ENCODE results near the gene MOB1A. TPM values are rescaled to one million over a fixed set of nuclear protein-coding genes. Genes with fewer than 3 reads are reported as not detected.
A peak's percentile ranks its signal among the peaks of the same experiment; 100 is the strongest.

The MOB1A gene
- total RNA-seq, 1 experiment from 2014 or later, result 92.6 TPM

DNA sequence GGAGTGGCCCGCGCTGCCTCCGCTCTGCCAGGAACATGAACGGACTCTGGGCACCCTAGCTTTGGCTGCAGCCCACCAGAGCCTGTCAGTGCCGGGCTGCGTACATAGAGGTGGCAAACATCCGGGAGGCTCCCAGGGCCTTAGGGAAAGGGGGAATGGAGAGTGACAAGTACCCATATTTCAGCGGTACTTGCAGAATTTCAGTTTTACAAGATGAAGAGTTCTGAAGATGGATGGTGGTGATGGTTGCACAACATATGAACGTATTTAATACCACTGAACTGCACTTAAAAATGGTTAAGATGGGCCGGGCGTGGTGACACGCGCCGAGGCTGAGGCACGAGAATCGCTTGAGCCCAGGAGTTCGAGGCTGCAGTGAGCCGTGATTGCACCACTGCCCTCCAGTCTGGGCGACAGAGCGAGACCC is 20.6 kb upstream of the MOB1A start:
- peak overlapping the region; percentile 94 for H3K4me3 Mint-ChIP-seq (ENCODE audit: unreplicated experiment)
- TF ChIP-seq, protein P1, sequence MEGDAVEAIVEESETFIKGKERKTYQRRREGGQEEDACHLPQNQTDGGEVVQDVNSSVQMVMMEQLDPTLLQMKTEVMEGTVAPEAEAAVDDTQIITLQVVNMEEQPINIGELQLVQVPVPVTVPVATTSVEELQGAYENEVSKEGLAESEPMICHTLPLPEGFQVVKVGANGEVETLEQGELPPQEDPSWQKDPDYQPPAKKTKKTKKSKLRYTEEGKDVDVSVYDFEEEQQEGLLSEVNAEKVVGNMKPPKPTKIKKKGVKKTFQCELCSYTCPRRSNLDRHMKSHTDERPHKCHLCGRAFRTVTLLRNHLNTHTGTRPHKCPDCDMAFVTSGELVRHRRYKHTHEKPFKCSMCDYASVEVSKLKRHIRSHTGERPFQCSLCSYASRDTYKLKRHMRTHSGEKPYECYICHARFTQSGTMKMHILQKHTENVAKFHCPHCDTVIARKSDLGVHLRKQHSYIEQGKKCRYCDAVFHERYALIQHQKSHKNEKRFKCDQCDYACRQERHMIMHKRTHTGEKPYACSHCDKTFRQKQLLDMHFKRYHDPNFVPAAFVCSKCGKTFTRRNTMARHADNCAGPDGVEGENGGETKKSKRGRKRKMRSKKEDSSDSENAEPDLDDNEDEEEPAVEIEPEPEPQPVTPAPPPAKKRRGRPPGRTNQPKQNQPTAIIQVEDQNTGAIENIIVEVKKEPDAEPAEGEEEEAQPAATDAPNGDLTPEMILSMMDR (IDR thresholded peaks at IDR 0.05; ENCODE audit: unreplicated experiment), result no peak
- no peaks in the 10 kb centered on the region for H3K27me3 Mint-ChIP-seq (ENCODE audit: insufficient read depth, unreplicated experiment)
- peaks cover 34% of the 10 kb centered on the region for H3K36me3 Mint-ChIP-seq (ENCODE audit: insufficient read depth, unreplicated experiment)
- BruUV-seq (replicated peaks), result no TSS peak
- ChIA-PET CTCF (interaction anchor here (0.6 to 1.7 kb wide), 5 partner anchors 19 to 1921 kb away, joined by 3 to 4 read pairs (median 4); no protein-coding TSS in a partner anchor), POLR2A (interaction anchor here (0.7 to 5.6 kb wide), 19 partner anchors 11 to 435 kb away, joined by 3 to 148 read pairs (median 4); partner anchors contain the start of genes BOLA3, MOB1A and STAMBP)
- peak overlapping the region; percentile 97 for H3K27ac Mint-ChIP-seq (ENCODE audit: low read depth, unreplicated experiment)
- intact Hi-C loops (cut with micrococcal nuclease), result loop anchor here (1.0 to 2.0 kb wide), 2 partner anchors 21 to 78 kb away; partner anchors contain the start of gene MOB1A
- peaks cover 31% of the 10 kb centered on the region for H3K4me1 Mint-ChIP-seq (ENCODE audit: insufficient read depth, unreplicated experiment)
- H3K9me3 Mint-ChIP-seq (ENCODE audit: unreplicated experiment), result no peaks in the 10 kb centered on the region
- no peak for DNase-seq (ENCODE audit: unreplicated experiment)

GRCh38 chr2:74198461-74199274 is 20.0 kb upstream of the MOB1A start, which contains the start of gene MTHFD2:
Gene MTHFD2, plus strand, starts transcription at chr2:74198615. Its CDS starts 27 bp downstream, at chr2:74198642.
- TF ChIP-seq, protein P1 (IDR thresholded peaks at IDR 0.05; ENCODE audit: unreplicated experiment), result peak; percentile 70
- Mint-ChIP-seq H3K4me1 (ENCODE audit: insufficient read depth, unreplicated experiment) (peaks cover 27% of the 10 kb centered on the region), H3K27ac (ENCODE audit: low read depth, unreplicated experiment) (peak within 1 kb of the TSS; percentile 97), H3K9me3 (ENCODE audit: unreplicated experiment) (no peaks in the 10 kb centered on the region), H3K36me3 (ENCODE audit: insufficient read depth, unreplicated experiment) (peaks cover 28% of the 10 kb centered on the region), H3K4me3 (ENCODE audit: unreplicated experiment) (peak within 1 kb of the TSS; percentile 94), H3K27me3 (ENCODE audit: insufficient read depth, unreplicated experiment) (no peaks in the 10 kb centered on the region)
- peak; percentile 99 for DNase-seq (ENCODE audit: unreplicated experiment)
- ChIA-PET POLR2A (interaction anchor here (0.9 to 5.6 kb wide), 16 partner anchors 9 to 370 kb away, joined by 3 to 148 read pairs (median 6); partner anchors contain the start of genes BOLA3, MOB1A and STAMBP), CTCF (interaction anchor here (0.6 to 1.7 kb wide), 8 partner anchors 9 to 1920 kb away, joined by 3 to 4 read pairs (median 3); no protein-coding TSS in a partner anchor)
- no TSS peak for BruUV-seq (replicated peaks)
- intact Hi-C loops (cut with micrococcal nuclease), result loop anchor here (1.0 to 2.0 kb wide), 3 partner anchors 10 to 78 kb away; partner anchors contain the start of gene MOB1A

GRCh38 chr2:74198023-74198460 is 19.4 kb upstream of the MOB1A start:
- BruUV-seq (replicated peaks), result TSS peak; percentile 66
- intact Hi-C loops (cut with micrococcal nuclease), result loop anchor here (1.0 to 2.0 kb wide), 2 partner anchors 10 to 77 kb away; no protein-coding TSS in a partner anchor

More at GRCh38 chr2:74198023-74198460, 19.4 kb upstream of the MOB1A start:
- Mint-ChIP-seq H3K36me3 (ENCODE audit: insufficient read depth, unreplicated experiment) (peaks cover 25% of the 10 kb centered on the region), H3K9me3 (ENCODE audit: unreplicated experiment) (no peaks in the 10 kb centered on the region), H3K27ac (ENCODE audit: low read depth, unreplicated experiment) (peak overlapping the region; percentile 97), H3K27me3 (ENCODE audit: insufficient read depth, unreplicated experiment) (no peaks in the 10 kb centered on the region), H3K4me1 (ENCODE audit: insufficient read depth, unreplicated experiment) (peaks cover 23% of the 10 kb centered on the region), H3K4me3 (ENCODE audit: unreplicated experiment) (peak overlapping the region; percentile 94)
- TF ChIP-seq, protein P1 (IDR thresholded peaks at IDR 0.05; ENCODE audit: unreplicated experiment), result no peak
- POLR2A ChIA-PET, result interaction anchor here (0.7 to 5.6 kb wide), 12 partner anchors 9 to 243 kb away, joined by 3 to 148 read pairs (median 6); partner anchors contain the start of genes BOLA3 and MOB1A
- no peak for DNase-seq (ENCODE audit: unreplicated experiment)
- CTCF ChIA-PET, result interaction anchor here (0.5 to 1.2 kb wide), 6 partner anchors 9 to 429 kb away, joined by 3 read pairs; no protein-coding TSS in a partner anchor
